Measurements from ENCODE around the gene CRELD2.

Gene CRELD2

DNA sequence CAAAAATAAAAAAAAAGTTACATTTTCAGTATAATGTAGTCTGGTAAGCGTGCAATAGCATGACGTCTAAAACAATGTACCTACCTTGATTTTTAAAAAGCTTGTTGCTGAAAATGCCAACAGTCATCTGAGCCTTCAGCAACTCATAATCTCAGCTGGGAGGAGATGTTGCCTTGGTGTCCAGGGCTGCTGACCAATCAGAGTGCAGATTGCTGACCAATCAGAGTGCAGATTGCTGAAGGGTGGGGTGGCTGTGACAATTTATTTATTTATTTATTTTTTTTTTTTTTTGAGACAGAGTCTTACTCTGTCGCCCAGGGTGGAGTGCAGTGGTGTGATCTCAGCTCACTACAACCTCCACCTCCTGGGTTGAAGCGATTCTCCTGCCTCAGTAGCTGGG, 47.0 kb upstream of the CRELD2 start:
- Histone ChIP-seq H3F3A (ENCODE audit: insufficient read depth) (peaks cover 2% of the 10 kb centered on the region; the same call in 1 of the 2 replicates), H3K27ac (ENCODE audit: low read depth, low read length) (no peak overlapping the region), H4K20me1 (ENCODE audit: low read depth, low read length) (no peaks in the 10 kb centered on the region), H3K9me3 (ENCODE audit: insufficient read depth, low read length) (no peaks in the 10 kb centered on the region), H3K4me2 (ENCODE audit: low read depth, low read length, poor library complexity, severe bottlenecking) (no peak overlapping the region), H3K27me3 (ENCODE audit: low read length) (no peaks in the 10 kb centered on the region), H2AFZ (ENCODE audit: low read depth, low read length, severe bottlenecking) (no peak overlapping the region), H3K4me3 (ENCODE audit: insufficient read depth, low read length, poor library complexity, severe bottlenecking) (no peak overlapping the region), H3K36me3 (ENCODE audit: low read length) (peaks cover 5% of the 10 kb centered on the region; the same call in 1 of the 2 replicates), H3K9ac (ENCODE audit: low read length) (no peak overlapping the region), H3K9me2 (replicated peaks; ENCODE audit: insufficient read depth, low read length) (no peaks in the 10 kb centered on the region), H3K79me2 (ENCODE audit: insufficient read depth, low read length) (peaks cover 94% of the 10 kb centered on the region)
- TF ChIP-seq, protein P1, sequence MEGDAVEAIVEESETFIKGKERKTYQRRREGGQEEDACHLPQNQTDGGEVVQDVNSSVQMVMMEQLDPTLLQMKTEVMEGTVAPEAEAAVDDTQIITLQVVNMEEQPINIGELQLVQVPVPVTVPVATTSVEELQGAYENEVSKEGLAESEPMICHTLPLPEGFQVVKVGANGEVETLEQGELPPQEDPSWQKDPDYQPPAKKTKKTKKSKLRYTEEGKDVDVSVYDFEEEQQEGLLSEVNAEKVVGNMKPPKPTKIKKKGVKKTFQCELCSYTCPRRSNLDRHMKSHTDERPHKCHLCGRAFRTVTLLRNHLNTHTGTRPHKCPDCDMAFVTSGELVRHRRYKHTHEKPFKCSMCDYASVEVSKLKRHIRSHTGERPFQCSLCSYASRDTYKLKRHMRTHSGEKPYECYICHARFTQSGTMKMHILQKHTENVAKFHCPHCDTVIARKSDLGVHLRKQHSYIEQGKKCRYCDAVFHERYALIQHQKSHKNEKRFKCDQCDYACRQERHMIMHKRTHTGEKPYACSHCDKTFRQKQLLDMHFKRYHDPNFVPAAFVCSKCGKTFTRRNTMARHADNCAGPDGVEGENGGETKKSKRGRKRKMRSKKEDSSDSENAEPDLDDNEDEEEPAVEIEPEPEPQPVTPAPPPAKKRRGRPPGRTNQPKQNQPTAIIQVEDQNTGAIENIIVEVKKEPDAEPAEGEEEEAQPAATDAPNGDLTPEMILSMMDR (IDR thresholded peaks at IDR 0.05; ENCODE audit: insufficient read depth, low read length, poor library complexity, severe bottlenecking), result no peak
- TF ChIP-seq EZH2phosphoT487 (conservative IDR thresholded peaks at IDR 0.05; ENCODE audit: low read length), result no peak

DNA sequence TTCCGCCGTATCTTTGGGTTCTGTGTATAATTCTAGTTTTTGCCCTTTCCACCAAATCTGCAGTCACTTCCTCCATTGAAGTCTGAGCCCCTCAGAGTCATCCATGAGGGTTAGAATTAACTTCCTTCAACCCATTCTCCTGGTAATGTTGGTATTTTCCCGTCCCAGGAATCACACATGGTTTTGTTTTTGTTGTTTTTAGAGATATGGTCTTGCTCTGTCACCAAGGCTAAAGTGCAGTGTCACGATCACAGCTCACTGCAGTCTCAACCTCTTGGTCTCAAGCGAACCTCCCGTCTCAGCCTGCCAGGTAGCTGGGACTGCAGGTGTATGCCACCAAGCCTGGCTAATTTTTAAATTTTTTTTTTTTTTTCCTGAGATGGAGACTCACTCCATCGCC, 46.1 kb upstream of the CRELD2 start:
- no peak overlapping the region for H3K4me3 ChIP-seq (ENCODE audit: insufficient read depth, low read length, poor library complexity, severe bottlenecking)
- no peaks in the 10 kb centered on the region for H3F3A ChIP-seq (ENCODE audit: insufficient read depth)
- no peaks in the 10 kb centered on the region for H3K9me2 ChIP-seq (replicated peaks; ENCODE audit: insufficient read depth, low read length)
- H4K20me1 ChIP-seq (ENCODE audit: low read depth, low read length), result no peaks in the 10 kb centered on the region
- H3K27ac ChIP-seq (ENCODE audit: low read depth, low read length), result no peak overlapping the region
- TF ChIP-seq, protein P1 (IDR thresholded peaks at IDR 0.05; ENCODE audit: insufficient read depth, low read length, poor library complexity, severe bottlenecking), result no peak
- no peak for TF ChIP-seq EZH2phosphoT487 (conservative IDR thresholded peaks at IDR 0.05; ENCODE audit: low read length)
- H3K27me3 ChIP-seq (ENCODE audit: low read length), result no peaks in the 10 kb centered on the region
- no peak overlapping the region for H3K9ac ChIP-seq (ENCODE audit: low read length)
- H3K9me3 ChIP-seq (ENCODE audit: insufficient read depth, low read length), result no peaks in the 10 kb centered on the region
- H3K36me3 ChIP-seq (ENCODE audit: low read length), result peaks cover 5% of the 10 kb centered on the region; the same call in 1 of the 2 replicates
- no peak overlapping the region for H2AFZ ChIP-seq (ENCODE audit: low read depth, low read length, severe bottlenecking)
- peaks cover 92% of the 10 kb centered on the region for H3K79me2 ChIP-seq (ENCODE audit: insufficient read depth, low read length)
- H3K4me2 ChIP-seq (ENCODE audit: low read depth, low read length, poor library complexity, severe bottlenecking), result no peak overlapping the region

GRCh38 chr22:49873228-49873940, 45.0 kb upstream of the CRELD2 start:
- TF ChIP-seq EZH2phosphoT487 (conservative IDR thresholded peaks at IDR 0.05; ENCODE audit: low read length), result no peak
- TF ChIP-seq, protein P1 (IDR thresholded peaks at IDR 0.05; ENCODE audit: insufficient read depth, low read length, poor library complexity, severe bottlenecking), result no peak
- H3K9me3 ChIP-seq (ENCODE audit: insufficient read depth, low read length), result no peaks in the 10 kb centered on the region
- no peak overlapping the region for H3K9ac ChIP-seq (ENCODE audit: low read length)
- no peak overlapping the region for H3K4me2 ChIP-seq (ENCODE audit: low read depth, low read length, poor library complexity, severe bottlenecking)
- H2AFZ ChIP-seq (ENCODE audit: low read depth, low read length, severe bottlenecking), result no peak overlapping the region
- no peak overlapping the region for H3K4me3 ChIP-seq (ENCODE audit: insufficient read depth, low read length, poor library complexity, severe bottlenecking)
- H3K27ac ChIP-seq (ENCODE audit: low read depth, low read length), result no peak overlapping the region
- H3K9me2 ChIP-seq (replicated peaks; ENCODE audit: insufficient read depth, low read length), result no peaks in the 10 kb centered on the region
- H3K36me3 ChIP-seq (ENCODE audit: low read length), result no peaks in the 10 kb centered on the region; the same call in 1 of the 2 replicates
- no peaks in the 10 kb centered on the region for H4K20me1 ChIP-seq (ENCODE audit: low read depth, low read length)
- H3K79me2 ChIP-seq (ENCODE audit: insufficient read depth, low read length), result peaks cover 92% of the 10 kb centered on the region
- H3F3A ChIP-seq (ENCODE audit: insufficient read depth), result no peaks in the 10 kb centered on the region
- no peaks in the 10 kb centered on the region for H3K27me3 ChIP-seq (ENCODE audit: low read length)

Data from SU-DHL-6 (cell line).